GM21528 (cell line): ENCODE results near the gene MMAB.

Source experiments
- ATAC-seq: cut with Tn5 transposase; IDR thresholded peaks from one replicate; pipeline ENCODE4 v1.9.1; 2021; ENCODE audit warnings: mild to moderate bottlenecking, moderate library complexity; ENCODE audit not compliant: unreplicated experiment, low FRiP score

MMAB gene

DNA sequence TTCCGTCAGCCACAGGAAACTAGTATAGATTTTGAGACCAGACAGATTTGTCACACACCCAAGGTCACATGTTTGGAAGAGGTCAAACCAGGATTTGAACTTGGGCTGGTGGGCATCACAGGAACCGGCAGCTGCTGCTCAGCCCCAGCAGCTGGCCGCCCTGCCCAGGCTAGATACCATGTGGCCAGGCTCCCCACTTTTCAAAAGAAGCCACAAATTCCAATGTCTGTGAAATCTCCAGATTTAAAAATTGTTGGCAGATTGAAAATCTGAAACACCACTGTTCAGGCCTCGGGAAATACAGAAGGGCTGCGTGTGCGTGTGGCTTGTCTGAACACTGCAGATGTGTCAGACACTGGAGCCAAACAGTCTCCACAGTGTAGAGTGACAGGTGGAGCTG lies 30.4 kb downstream of the MMAB start:
- ATAC-seq = no peak

DNA sequence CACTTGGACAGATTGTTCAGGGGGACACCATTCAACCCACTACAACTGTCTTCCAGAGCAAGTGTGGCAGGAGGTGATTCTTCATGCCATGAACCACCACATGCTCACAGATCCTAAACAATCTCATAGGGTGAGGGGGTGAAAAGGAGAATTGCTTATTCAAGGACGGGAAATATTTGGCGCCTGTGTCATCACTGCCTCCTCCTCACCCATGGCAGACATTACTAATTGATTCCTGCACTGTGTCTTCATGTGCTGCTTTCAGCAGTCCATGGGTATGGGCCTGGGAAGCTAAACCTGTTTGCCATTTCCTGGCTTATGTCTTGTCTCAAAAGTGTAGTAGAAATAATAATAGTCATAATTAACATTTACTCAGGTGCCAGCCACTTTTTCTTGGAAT lies 31.3 kb downstream of the MMAB start:
- ATAC-seq = no peak

DNA sequence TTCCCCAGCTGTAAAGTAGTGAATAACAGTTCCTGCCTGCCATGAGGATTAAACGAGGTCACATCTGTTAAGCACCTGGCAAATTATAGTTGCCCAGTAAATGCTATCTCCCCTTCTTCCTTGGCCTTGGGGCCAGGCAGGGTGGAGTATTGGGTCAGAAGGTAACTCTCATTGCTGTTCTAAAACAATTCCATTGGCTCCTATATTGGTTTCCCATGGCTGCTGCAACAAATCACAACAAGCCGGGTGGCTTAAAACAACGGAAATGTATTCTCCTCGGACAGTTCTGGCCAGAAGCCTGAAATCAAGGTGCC lies 31.9 kb downstream of the MMAB start:
- no peak for ATAC-seq

DNA sequence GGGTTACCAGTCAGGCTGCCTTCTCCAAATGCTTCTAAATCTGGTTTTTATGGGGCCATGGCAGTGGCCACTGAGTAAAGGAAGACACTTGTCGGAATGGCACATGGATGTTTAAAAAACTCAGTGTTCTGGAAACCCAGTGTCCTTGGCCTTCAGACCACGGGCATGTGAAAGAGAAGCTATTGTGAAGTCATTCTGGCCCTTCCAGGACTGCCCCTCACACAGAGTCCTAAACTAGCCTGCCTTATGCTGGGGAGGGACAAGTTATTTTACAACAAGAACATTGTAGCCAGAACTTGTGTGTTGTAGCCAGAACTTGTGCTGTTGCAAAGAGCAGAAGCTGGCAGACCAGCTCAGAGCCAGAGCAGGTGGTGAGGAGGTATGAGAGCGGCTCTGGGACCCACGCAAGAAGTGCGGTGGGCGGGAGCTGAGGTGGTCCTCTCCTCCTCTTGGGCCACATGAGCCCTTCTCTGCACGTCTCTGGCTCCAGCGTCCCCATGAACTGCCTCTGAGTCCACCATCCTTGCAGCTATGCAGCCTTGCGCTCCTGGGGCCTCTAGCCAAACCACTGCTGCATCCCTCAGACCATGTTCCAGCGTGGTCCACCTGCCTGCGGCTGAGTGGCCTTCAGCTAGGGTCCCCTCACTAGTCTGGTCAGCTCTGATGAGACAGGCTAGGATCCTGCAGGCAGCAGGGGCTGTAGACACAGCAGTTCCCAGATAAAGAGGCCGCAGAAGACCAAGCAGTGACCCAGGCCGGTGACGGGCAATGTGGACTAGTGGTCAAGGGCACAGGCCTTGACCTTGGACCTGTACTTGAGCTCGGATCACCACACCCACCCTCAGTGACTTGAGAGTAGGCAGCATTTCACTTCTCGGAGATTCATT lies 32.5 kb downstream of the MMAB start:
- ATAC-seq = no peak

DNA sequence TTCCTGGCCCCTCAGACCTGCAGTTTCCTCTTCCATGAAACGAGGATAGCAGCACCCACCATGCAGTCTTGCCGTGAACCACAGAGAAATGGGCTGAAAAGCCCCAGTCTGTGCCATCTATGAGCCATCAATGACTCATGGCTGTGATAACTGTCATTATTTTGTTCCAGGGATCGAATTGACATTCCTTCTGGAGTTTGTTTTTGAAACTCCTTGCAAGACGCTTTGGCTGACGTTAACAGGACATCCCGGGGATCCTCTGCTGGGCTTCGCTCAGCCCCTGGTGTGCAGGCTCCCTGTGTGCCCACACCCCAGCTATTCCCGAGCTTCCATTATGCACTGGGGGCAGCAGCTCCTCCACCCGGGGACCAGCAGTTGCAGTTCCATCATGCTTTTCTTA lies 33.8 kb downstream of the MMAB start:
- no peak for ATAC-seq

DNA sequence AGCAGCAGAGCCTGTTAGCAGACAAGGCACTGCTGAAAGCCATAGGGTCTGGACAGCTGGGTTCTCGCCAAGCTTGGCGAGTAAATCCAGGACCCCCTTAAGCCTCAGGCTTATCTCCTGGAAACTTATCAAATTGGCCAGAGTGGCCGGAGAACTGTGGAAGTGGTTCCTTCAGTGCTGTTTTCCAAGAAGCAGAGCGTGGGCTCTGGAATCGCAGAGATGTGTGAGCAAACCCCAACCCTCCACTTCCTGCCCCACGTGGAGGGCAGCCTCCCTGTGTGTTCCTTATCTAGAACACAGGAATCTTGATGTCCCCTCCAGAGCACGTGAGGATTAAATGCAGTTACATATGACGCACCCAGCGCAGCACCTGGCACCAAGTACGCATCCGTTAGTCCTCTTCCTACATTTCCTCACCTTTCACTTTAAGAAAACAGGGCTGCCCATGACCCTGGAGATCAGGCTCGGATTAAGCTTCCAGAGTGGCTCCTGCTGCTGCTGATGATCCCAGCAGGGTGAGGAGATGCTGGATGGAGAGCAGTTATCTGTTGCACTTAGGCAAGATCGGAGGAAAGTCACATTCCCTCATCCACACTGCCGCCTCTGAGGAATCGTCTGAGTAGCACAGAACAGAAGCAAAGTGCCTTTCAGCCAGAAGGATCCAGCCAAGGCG lies 35.0 kb downstream of the MMAB start:
- no peak for ATAC-seq

DNA sequence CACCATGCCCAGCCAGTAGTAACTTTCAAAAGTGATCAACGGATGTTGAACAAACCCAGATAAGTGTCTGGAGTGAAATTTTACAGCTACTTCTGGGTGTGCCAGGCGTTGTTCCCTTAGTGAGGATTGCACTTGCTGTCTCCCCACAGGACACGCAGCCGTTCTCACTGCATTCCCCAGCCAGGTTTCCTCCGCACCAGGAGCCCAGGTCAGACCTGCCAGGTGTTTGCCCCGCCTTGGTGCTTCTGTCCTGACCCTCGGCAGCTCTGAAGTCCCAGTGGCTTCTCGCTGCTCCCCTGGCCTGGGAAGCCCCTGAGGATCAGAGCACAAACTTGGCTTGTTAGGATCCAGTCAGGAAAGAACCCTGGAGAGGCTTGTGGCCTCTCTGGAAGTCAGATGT lies 36.2 kb downstream of the MMAB start:
- ATAC-seq = no peak

DNA sequence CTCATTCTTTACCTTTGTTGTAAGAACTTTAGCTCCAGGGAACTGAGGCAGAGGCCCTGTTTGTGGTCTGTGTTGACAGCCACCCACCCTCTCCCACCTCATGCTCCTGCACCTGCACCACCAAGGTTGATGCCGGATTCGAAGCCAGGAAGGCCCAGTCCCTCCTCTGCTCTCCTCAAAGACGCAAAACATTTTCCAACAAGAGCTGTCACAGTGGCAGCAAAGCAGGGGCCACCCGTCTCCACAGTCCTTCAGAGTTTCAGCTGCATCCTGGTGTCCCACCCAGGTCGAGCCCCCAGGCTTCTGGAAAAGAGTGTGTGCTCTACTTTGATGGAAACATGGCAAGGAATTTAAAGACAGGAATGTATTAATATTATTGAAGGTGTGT lies 37.4 kb downstream of the MMAB start:
- ATAC-seq = no peak

DNA sequence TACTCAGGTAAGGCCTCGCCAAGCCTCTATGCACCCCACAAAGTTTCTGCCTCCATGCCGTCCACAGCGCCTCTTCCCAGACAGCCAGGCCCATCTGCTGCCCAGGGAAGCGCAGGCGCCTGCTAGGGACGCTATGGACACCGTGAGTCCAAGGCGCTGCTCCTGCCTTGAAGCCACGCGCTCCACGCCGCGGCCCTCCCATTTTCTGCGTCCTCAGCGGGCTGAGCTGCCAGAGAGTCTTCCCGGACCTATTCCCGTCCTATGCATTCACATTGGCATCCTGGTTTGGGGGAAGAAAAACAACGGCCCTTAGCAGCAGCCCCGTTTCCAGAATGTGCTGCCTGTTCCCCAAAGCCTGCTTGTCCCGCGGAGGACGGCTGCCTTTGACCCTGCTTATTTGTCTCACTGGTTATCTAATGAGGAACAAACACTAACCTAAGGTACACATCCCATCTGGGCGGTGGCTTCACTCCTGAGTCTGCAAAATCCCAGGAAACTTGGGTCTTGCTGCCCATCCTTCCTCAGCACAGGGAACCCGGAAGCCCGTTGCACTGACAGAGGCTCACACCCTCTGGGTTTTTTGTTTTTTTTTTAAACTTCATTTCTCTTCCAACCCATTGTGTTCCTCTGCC lies 38.0 kb downstream of the MMAB start:
- no peak for ATAC-seq

DNA sequence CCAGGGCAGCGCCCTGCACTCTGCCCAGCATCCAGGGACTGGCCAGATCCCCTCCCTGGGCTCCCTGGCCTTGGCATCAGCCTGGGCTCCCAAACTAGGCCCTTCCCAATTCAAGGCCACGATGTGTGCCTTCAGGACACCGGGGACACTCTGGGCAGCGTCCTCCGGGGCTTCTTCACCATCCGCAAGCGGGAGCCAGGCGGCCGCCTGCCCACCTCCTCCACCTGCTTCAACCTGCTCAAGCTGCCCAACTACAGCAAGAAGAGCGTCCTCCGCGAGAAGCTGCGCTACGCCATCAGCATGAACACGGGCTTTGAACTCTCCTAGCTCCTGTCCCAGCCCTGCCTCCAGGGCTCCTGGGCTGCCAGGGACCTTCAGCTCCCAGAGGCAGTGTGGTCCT lies 38.8 kb downstream of the MMAB start:
- no peak for ATAC-seq

DNA sequence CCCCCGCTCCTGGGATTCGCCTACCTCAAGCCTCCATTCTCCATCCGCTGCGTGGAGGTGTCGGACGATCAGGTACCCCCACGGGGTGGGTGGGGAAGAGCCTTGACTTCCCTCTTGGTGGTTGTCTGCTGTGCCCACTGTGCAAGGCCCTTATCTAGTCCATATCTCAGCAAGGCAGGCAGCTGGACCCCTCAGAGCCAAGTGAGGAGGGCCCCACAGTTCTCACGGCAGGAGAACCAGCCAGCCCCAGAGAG lies 39.9 kb downstream of the MMAB start:
- ATAC-seq = no peak

DNA sequence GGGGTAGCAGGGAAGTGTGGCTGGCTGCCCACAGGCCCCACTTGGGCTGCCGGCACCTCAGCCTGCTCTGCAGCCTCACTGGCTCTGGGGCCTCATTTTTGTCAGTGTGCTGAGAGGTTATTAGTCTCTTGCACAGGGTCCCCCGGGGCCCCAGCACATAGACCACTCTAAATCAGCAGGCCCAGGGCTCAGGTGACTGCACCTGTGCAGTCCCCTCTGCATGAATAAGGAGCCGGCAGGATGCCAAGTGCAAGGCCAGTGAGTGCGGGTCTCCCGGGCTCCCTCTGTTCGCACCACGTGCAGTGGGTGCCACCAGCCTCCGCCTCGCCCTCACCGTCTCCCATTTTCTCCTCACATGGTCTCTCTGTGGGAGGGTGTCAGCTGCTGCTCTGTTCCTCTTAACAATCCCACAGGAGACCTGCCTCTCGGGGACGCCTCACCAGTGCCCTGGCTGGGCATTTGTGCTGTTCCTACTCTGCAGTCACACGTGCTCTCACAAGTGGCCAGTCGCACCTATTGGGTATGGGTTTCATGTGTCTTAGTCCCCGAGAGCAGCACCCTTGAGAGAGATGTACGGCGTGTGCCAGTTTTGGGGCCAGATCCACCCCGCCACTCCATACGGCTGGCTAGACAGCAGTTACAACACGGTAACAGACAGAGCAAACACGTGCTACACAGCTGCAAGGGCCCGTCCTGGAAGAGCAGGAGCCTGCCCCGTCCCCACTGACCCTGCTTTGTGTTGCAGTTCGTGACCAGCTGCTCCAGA lies 40.4 kb downstream of the MMAB start:
- no peak for ATAC-seq

DNA sequence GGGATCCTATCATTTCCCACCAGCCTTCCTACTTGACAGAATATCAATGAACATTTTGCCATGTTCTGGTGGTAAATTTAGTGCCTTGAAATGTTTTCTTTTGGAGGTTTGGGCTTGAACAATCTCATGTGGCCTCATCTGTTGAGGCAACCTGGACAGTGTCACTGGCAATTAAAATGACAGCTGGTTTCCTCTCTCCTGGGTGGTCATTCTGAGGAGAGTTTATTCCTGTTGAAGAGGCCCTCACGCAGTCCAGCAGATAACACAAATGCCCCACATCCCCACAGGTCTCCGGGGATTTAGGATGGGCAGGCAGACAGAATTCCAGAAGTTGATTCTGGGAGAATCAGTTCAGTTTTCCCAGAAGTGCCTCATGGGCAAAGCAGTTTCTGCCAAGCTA lies 41.9 kb downstream of the MMAB start:
- no peak for ATAC-seq

DNA sequence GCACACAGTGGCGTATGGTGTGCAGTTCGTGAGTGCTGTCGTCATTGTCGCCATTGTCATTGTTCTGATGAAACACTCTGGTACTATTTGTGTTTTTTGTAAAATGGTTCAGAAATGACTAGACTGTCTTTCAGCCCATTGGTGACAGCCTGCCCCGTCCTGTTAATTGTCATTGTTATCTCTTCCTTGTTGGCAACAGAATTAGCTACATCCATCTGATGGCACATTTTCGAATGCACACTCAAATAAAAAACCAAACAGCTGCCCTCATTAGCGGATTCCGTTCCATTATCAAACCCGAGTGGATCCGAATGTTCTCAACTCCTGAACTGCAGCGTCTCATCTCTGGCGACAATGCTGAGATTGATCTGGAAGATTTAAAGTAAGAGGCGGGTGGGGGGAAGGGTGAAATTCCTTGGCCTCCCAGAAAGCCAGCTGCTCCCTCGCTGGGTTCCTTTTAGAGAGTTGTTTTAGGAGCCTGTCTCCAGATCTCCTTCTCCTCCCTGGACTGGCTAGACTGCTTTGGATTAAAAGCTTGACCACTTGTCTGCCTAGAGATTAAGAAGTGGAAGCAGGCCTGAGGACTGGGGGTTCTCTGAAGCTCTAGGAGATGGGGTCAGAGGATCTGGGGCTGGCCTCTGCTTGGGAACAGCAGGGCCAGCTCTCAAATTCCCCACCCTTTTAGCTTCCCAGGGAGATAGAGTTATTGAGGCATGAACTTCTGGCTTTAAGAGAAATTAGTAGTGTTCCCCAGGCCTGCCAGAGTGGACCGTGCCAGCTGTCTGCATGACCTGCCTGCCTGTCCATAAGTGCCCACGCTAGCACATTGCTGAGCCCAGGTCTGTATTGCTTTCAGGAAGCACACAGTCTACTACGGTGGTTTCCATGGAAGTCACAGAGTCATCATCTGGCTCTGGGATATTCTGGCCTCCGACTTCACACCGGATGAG lies 43.3 kb downstream of the MMAB start:
- ATAC-seq = no peak

DNA sequence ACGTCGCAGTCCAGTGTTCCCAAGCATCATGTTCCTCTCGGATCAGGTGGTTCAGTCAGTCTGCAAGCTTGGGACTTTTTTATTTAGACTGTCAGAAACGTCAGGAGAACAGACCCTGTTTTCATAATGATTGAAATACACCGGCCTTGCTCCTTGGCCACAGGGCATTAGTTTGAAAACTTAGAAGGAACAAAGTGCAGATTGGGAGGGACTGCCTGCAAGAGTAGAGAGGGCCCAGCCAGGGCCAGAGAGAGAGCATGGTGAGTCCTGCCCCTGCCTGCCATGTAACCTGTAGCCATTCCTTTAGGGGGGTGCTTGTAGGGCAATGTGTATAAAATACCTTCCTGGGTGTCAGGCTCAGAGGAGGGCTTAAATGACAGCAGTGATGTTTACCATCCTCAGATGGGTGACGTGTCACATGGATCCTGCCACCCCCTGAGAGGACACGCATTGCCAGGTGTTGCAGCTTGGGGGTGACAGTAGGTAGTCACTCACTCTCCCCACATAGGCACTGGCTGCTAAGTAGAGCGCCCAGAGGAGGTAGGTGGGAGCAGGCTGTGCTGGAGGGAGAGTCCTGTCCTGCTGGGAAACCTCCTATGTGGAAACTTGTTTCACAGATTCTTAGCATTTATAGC lies 45.7 kb downstream of the MMAB start:
- ATAC-seq = no peak

DNA sequence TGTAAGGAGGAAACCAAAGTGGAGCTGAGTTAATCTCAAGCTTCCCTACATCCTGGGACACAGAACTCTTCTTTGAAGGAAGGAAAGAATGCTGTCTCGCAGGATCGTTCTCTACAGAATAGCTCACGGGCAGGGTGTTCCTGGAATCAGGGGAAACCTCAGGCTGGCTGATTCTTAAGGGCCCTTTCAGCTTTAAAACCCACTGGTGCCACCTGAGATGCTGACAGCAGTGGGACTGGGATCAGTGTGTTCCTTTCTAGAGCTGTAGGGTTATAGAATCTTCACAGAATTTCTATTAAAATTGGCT lies 48.1 kb downstream of the MMAB start:
- no peak for ATAC-seq

DNA sequence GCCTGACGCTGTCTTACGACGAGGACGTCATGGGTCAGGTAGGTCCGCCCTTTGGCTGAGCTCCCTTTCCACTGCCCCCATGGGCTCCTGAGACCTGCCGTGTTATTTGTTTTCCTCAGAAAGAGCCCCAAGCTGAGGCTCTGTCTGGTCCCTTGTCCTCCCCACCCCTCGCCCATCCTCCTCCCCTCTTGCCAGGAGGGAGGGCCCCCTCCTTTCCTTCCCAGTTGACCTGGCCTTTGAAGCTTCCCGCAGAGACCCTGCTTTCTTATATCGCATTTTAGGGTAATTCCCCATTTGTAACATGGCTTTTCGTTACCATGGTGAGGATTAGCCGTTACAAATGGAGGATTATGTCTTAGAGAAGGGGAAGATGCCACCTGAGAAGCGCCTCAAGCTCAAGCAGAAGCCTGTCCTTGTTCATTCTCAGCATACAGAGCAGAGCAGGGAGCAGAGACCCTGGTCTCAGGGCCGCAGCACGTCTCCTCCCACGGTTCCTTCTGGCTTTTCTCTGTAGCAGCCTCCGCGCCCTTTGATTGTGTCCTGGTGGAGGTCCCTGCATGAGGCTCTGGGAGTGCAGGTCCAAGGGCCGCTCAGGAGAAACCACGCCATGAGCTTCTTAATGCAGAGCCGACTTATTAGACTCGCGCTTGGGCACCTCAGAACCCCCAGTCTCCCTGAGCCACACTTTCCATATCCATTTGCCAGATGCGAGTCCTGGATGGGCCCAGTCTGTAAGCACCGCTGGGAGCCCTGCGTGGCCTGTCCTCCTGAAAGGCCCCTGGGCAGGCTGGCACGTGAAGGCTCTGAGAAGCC lies 48.6 kb downstream of the MMAB start:
- ATAC-seq = no peak

DNA sequence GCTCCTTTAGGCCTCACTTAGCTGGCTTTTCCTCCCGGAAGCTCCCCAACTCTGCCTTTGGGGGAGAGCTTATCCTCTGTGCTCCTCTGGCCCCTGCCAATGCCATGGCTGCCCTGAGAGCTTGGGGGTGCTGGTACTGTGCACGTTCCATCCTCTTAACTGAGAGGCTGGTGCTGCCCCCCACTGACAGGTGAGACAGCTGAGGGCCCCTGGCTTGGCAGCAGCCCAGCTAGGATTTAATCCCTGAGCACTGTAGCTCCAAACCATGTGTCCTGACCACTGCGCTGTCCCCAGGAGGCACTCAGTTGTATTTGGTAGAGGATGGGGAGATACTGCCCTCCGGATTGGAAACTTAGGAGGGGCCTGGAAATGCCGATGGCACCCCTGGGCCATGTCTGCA lies 49.8 kb downstream of the MMAB start:
- no peak for ATAC-seq

DNA sequence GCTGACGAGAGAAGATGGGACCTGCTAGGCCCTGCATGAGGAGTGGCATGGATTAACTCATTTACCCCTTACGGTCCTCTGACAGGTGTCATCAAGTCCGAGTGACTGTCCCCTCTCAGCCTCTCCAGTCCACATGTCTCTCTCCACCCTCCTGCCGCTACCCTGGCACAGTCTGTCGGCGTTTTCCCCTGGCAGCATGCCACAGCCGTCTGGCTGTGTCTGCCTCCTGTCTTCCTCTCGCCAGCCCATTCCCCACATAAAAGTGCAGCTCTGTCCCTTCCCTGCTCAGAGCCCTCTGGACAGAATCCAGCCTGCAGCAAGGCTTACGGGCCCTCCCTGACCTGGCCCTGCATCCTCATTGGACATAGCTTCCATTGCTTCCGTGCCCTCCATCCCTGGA lies 50.2 kb downstream of the MMAB start:
- ATAC-seq = no peak
